Nephron progenitor cell (in vitro differentiated cells): ENCODE results near the gene PRICKLE3.

Source experiments
- DNase-seq: peaks from one replicate; pipeline ENCODE4 v3.0.0; 2021
- H3K27ac Mint-ChIP-seq: 2 replicates; pipeline ENCODE4 v1.8.0; 2021; ENCODE audit warnings: mild to moderate bottlenecking, moderate library complexity, mixed read lengths
- H3K27me3 Mint-ChIP-seq: 2 replicates; pipeline ENCODE4 v1.8.0; 2021; ENCODE audit warnings: mild to moderate bottlenecking, low read depth, mixed read lengths; ENCODE audit not compliant: poor library complexity
- H3K36me3 Mint-ChIP-seq: 2 replicates; pipeline ENCODE4 v1.8.0; 2021; ENCODE audit warnings: low read depth, mixed read lengths
- H3K4me1 Mint-ChIP-seq: 2 replicates; pipeline ENCODE4 v1.8.0; 2021; ENCODE audit warnings: mixed read lengths
- H3K4me3 Mint-ChIP-seq: 2 replicates; pipeline ENCODE4 v1.8.0; 2021; ENCODE audit warnings: mild to moderate bottlenecking, moderate library complexity, mixed read lengths
- H3K9me3 Mint-ChIP-seq: 2 replicates; pipeline ENCODE4 v1.8.0; 2021; ENCODE audit warnings: mild to moderate bottlenecking, moderate library complexity, mixed read lengths
- CTCF ChIP-seq: fragments of 200-600 bp; sonication (generic); IDR thresholded peaks from 2 replicates; pipeline ENCODE4 v1.5.0; 2021; ENCODE audit warnings: antibody characterized with exemption

PRICKLE3 gene

DNA sequence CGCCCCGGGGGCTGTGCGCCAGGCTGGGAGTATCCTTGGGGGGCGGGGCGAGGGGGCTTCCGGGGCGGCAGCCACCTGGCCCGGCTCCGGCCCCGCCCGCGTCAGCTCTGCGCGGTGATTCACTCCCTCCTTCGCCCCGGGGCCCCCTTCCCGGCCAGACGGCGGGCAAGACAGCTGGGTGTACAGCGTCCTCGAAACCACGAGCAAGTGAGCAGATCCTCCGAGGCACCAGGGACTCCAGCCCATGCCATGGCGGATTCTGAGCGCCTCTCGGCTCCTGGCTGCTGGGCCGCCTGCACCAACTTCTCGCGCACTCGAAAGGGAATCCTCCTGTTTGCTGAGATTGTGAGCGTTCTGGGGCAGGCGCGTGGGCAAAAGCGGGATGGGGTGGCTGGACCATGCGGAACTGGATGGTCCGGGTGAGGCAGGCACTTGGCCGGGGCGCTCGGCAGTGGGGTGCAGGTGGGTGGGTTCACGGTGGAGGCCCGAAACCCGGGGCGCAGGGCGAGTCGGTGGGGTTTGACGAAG is 14.4 kb downstream of the PRICKLE3 start, which contains the start of gene PLP2:
TSS of gene PLP2 (plus strand) at position 147 of the 528 bp plus-strand sequence. CDS start at position 250, 103 bp downstream.
- TF ChIP-seq CTCF = no peak
- Mint-ChIP-seq H3K36me3 (peaks cover 24% of the 10 kb centered on the region), H3K4me3 (peak within 1 kb of the TSS; percentile 76), H3K9me3 (peaks cover 63% of the 10 kb centered on the region), H3K4me1 (peaks cover 14% of the 10 kb centered on the region), H3K27ac (no peak within 1 kb of the TSS), H3K27me3 (peaks cover 58% of the 10 kb centered on the region)
- DNase-seq = peak; percentile 27

GRCh38 chrX:49167740-49168108 is 18.4 kb downstream of the PRICKLE3 start:
- no peak for TF ChIP-seq CTCF
- H3K36me3 Mint-ChIP-seq = no peaks in the 10 kb centered on the region
- peaks cover 18% of the 10 kb centered on the region for H3K4me1 Mint-ChIP-seq
- no peak for DNase-seq
- H3K9me3 Mint-ChIP-seq = peaks cover 57% of the 10 kb centered on the region
- H3K27me3 Mint-ChIP-seq = peaks cover 65% of the 10 kb centered on the region
- H3K27ac Mint-ChIP-seq = no peak overlapping the region
- H3K4me3 Mint-ChIP-seq = peak overlapping the region; percentile 66

GRCh38 chrX:49166914-49167739 is 19.0 kb downstream of the PRICKLE3 start:
- peaks cover 56% of the 10 kb centered on the region for H3K9me3 Mint-ChIP-seq
- peaks cover 18% of the 10 kb centered on the region for H3K4me1 Mint-ChIP-seq
- no peak for DNase-seq
- H3K4me3 Mint-ChIP-seq = peak overlapping the region; percentile 77
- no peaks in the 10 kb centered on the region for H3K36me3 Mint-ChIP-seq
- no peak for TF ChIP-seq CTCF
- H3K27me3 Mint-ChIP-seq = peaks cover 65% of the 10 kb centered on the region
- no peak overlapping the region for H3K27ac Mint-ChIP-seq

GRCh38 chrX:49165901-49166881 is 20.0 kb downstream of the PRICKLE3 start:
- Mint-ChIP-seq H3K27ac (no peak overlapping the region), H3K9me3 (peaks cover 63% of the 10 kb centered on the region), H3K4me3 (peak overlapping the region; percentile 77), H3K36me3 (no peaks in the 10 kb centered on the region), H3K27me3 (peaks cover 65% of the 10 kb centered on the region), H3K4me1 (peaks cover 18% of the 10 kb centered on the region)
- no peak for TF ChIP-seq CTCF
- peak; percentile 68 for DNase-seq

DNA sequence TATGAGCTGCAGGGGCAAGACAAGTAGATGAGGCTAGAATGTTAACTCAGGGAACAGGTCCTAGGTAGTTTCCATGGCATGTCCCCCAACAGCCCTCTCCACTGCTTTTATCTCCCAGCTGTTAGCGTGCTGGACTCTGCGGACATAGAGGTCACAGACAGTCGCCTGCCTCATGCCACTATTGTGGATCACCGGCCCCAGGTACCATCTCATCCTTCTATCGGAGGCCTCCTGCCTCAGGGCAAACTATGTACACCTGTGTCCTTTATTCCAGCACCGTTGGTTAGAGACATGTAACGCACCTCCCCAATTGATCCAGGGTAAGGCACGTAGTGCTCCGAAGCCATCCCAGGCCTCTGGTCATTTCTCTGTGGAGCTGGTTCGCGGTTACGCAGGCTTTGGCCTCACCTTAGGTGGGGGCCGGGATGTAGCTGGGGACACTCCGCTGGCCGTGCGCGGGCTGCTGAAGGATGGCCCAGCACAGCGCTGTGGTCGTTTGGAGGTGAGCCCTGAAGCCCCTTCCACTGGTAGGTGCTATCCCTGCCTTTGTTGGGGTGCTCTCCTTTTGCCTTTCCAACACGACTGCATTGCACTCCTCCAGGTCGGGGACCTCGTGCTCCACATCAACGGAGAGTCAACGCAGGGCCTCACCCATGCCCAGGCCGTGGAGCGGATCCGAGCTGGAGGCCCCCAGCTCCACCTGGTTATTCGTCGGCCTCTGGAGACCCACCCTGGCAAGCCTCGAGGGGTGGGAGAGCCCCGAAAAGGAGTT is 21.4 kb downstream of the PRICKLE3 start:
- no peaks in the 10 kb centered on the region for H3K36me3 Mint-ChIP-seq
- no peak overlapping the region for H3K4me3 Mint-ChIP-seq
- peaks cover 65% of the 10 kb centered on the region for H3K27me3 Mint-ChIP-seq
- no peak overlapping the region for H3K27ac Mint-ChIP-seq
- no peak for TF ChIP-seq CTCF
- H3K9me3 Mint-ChIP-seq = peaks cover 53% of the 10 kb centered on the region
- peaks cover 18% of the 10 kb centered on the region for H3K4me1 Mint-ChIP-seq
- no peak for DNase-seq
